Activated T-cell treated with anti-CD3 and anti-CD28 coated beads, Interleukin-2, amount 50 U/mL, for 48 hours (primary cell): Measurements from ENCODE around the gene MEGF11.

Source experiments
- DNase-seq, 2 experiments: peaks; one replicate each; pipeline ENCODE4 v3.0.0-alpha.2; 2020

Gene MEGF11

DNA sequence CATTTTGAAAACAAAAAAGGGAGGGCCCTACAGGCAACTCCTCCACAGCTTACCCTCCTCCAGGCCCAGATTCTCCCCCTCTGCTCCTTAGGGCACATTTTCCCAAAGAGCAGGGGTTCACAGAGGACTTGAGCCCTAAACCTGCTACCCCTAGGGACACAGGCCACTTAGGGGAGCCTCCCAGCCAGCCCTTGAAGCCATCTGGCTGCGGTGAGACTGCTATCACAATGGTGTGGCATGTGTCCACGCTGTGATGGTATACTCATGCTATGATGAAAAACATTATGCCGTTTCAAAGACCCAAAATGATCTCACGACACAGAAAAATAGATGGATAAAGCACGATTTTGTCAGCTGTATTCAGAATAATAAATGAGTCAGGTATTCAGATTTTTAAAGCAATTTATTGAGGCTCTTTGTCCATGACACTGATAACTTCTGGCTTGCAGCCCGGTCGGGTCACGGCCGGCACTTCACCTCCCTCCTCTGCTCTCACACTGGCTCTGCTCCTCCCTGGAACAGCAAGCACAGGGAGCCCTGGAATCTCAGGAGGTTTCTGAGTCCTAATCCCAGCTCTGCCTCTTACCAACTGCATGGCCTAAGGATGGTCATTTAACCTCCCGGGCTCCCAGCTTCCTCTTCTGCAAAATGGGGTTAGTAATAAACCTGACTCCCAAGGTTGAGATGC is 115.3 kb downstream of the MEGF11 start:
- no peak for DNase-seq

- no peak for DNase-seq
Observed at GRCh38 chr15:66136948-66137347, 116.6 kb downstream of the MEGF11 start.

GRCh38 chr15:66135664-66136063 is 117.9 kb downstream of the MEGF11 start:
- no peak for DNase-seq

- DNase-seq, result no peak
Observed at GRCh38 chr15:66134284-66134683, 119.3 kb downstream of the MEGF11 start.

DNA sequence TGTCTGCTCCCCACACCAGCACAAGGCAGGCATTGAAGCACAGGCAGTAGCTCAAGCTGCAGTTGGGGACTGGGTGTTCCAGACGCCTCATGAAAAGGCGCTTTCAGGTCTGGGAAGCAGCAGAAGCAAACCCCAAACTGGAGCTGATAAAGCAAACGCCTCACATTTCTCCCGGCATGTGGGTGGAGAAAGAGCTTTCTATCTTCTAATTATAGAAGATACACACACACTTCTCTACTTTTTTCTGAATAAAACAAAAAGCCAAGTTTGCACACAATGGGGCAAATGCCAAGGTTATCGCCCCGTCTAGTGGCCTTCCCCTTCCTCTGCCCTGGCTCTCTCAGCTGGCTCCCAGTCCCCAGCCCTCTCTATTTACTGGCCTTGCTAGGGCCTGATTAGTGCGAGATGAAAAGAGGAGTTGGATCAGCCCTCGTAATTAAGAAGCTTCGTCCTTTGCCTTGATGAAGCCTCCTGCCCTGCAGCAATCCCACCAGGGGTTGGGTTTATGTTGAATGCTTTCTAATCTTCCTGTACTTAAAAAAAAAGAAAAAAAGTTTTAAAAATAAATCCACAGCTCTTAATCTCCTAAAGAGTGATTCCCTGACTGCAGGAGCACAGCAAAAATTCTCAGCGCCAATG is 120.2 kb downstream of the MEGF11 start:
- DNase-seq, result no peak

- DNase-seq, result no peak
Observed at GRCh38 chr15:66132251-66132816, 121.2 kb downstream of the MEGF11 start.

- DNase-seq, result no peak
Observed at GRCh38 chr15:66131831-66132230, 121.7 kb downstream of the MEGF11 start.

- no peak for DNase-seq
Observed at GRCh38 chr15:66131200-66131599, 122.3 kb downstream of the MEGF11 start.

GRCh38 chr15:66130496-66131034 is 123.0 kb downstream of the MEGF11 start:
- no peak for DNase-seq

DNA sequence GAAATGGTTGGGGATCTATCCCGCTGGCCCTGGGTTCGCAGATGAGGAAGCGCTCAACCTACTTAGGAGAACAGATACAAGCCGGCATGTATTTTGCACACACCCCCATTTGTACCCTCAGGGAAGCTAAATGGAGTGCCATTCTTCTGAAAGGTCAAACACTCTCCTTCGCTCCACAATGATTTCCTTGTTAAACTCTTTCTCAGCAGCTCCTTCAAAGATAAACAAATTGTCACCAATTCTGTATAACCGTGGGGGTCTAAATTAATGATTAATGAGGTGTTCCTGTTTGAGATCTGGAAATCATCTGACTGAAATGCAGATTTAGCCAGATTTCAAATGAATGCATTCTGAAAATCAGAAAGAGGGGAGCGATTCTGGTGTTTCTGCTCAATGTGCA is 124.0 kb downstream of the MEGF11 start:
- no peak for DNase-seq

DNA sequence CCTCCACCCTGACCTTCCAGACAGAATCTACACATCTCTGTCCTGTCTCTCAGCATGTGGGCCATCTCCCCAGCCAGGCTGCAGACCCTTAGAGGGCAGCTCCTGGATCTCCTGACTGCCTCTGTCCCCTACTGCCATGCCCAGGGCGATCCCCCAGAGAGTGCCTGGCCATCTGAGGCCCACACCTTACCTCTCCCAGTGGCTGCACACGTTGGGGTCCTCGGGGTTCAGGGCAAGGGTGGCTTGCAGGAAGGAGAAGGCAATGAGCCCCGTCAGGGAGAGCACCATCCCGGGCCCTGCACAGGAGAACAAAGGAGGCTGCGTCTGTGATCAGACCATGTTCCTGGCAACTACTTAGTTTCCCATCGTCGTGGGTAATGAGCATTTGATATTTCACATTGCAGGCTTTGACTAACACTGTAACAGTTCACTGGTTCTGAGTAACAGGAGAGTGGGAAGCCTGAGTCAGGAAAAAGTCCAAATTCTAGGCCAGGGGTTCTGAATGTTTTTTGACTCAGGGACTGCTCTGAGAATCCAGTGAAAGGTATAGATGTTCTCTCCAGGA is 125.4 kb downstream of the MEGF11 start:
- DNase-seq, result no peak

DNA sequence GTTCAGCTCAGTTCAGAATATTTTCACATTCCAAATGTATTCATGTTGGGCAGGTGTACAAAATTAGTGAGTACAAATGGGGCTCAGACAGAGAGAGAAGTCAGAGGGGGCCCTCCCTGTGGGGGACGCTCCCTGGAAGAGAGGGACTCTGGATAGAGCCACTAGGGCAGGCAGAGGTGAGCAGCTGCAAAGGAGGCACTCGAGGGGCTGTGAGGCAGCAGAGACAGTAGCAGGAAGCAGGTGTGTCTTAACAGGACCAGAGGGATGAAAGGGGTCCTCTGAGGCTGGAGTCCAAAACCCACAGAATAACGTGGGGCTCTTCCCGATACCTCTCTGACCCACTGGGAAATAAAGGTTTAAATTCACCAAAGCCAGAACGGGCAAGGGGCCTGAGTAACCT is 127.1 kb downstream of the MEGF11 start:
- DNase-seq, result no peak

DNA sequence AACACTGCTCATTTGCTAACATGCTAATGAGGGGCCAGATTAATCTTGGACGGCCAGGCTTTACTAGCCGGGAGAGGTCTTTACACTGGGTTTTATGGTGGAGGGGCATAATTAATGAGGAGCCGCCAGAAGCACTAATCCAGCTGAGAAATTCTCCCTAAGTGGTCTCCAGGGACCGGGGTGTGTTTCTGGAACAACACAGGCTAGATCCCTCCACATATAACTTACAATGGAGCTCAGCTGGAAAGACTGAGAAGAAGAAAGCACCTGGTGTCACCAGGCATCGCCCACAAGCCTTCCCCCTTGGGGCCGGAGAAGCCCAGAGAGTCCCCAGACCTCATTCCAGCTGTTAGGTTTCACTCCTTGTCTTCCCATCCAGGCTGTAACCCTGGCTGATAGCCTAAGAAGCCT is 127.5 kb downstream of the MEGF11 start:
- no peak for DNase-seq

DNA sequence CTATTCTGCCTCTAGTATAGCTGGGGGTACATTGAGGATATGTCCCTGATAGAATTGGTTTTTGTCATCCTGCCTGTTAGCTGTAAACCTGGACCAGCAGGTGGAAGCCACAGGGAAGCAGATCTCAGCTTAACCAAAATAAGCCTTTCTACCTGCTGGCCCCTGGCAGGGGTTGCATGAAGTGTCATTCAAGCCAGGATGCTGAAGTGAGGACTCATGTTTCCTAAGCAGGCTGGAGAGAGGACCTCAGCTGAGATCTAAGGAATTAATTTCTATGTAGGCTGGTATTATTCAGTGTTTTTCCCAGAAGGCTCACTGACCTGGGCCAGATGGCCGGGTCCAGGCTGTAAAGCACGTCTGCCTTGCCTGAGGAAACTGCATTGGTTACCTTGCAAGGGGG is 128.9 kb downstream of the MEGF11 start:
- no peak for DNase-seq

DNA sequence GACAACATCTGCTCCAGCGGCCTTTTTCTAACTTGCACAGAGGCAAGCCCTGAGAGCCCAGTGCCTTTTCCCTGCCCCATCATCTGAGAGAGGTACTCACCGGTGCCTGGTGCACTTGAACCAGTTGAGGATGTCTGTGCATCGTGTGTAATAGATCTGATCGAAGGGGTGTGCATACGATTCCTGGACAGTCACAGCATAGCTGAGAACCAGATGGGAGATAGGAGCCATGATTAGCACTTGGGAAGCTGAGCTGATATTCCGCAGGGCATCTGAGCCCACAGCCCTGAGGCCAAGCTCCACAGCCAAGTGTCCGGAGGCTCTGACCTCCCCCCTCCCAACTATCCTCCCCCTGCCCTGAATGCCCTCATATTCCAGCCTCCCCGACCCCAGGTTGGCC is 129.8 kb downstream of the MEGF11 start:
- no peak for DNase-seq

- no peak for DNase-seq
Observed at GRCh38 chr15:66120422-66120821, 133.1 kb downstream of the MEGF11 start.

DNA sequence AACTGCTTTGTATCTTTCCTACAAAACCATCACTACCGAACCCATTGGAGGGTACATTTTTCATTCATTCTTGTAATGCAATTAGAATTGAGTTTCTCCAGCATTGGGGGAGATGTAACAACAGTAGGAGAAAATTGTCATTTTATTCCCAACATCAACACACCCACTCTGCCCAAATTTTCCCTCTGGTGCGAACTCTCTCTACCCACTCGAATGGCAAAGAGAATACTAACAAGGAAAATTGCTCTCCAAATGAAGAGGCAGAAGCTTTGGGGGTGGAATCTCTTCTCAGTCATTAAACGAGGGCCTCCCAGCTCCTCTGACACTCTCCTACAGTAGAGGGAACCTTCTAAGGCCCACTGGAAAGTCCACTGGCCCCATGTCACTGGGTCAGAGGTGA is 135.7 kb downstream of the MEGF11 start:
- no peak for DNase-seq

GRCh38 chr15:66115568-66116206 is 137.9 kb downstream of the MEGF11 start:
- DNase-seq, result peak in 1 of 2 experiments; percentile 19

DNA sequence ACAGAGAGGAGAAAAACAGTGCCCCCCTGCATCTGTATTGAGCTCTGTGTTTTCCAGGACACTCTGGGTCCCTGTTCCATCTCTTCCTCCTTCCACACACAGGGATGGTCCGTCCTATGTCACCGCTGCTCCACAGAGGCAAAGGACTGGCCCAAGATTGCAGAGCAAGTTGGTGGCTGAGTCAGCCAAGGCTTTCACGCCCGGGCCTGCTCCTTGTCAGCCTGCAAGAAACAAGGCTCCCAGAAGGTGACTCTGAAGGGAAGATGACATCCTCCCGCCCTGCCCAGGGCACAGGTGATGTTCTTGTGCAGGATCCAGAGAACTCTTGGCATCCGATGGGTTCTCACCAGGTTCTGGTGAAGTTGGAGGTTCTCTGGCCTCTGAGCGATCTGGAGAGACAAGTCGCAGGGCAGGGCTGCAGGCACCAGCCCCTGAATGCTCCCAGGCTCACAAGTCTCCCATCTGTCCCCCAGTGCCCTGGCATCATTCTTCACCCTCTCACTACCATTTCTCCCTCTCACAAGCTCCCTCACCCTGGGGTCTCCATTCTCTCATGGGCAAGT is 138.6 kb downstream of the MEGF11 start:
- DNase-seq, result no peak

GRCh38 chr15:66112388-66112787 is 141.2 kb downstream of the MEGF11 start:
- no peak for DNase-seq

DNA sequence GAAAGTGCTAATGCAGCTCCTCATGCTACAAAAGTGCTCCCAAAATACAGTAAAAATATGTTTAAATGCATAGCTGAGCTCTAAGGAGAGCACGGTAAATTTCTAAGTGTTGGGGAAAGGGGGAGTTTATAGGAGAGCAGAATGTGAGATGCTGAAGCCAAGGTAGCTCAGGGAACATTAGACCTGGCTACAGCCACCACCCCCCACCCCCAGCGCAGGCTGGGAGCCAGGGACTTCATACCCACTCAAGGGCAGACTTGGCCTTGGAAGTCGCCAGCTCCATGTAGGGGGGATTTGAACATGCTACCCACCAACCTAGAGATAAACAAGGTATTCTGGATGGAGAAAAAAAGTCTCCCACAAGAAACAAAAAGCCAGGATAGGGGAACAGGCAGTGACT is 142.2 kb downstream of the MEGF11 start:
- DNase-seq, result no peak

GRCh38 chr15:66110864-66111263 is 142.7 kb downstream of the MEGF11 start:
- DNase-seq, result no peak

DNA sequence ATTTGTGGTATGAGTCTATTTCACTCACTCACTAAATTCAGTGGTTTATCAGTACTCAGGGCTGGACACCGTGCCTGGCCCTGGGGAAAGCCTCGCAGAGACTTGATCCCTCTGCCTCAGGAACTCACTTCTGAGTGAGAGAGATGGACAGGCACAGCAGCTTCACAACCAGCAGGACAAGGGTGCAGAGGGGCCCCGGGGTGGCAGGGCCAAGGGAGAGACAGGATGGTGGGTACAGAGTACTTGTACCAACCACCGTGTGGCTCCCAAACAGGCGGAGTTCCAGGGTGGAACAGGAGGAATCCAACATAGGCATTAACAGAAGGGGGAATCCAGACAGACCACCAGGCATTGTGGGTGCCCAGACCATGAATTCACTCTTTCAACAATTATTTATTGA is 143.7 kb downstream of the MEGF11 start:
- no peak for DNase-seq
